Muscle layer of colon (tissue), 2 donors: ENCODE data around the gene HEXIM2.

Experiments
- H3K27ac ChIP-seq: one replicate; pipeline ENCODE4 v1.7.0; 2013; ENCODE audit warnings: low read depth, mild to moderate bottlenecking, low read length, moderate library complexity
- H3K27me3 ChIP-seq, 2 donors: one replicate each; pipeline ENCODE4 v1.7.0; 2013; ENCODE audit warnings: low read length in 2 of 2, mild to moderate bottlenecking in 2 of 2; ENCODE audit not compliant: insufficient read depth in 2 of 2, control insufficient read depth in 1 of 2
- H3K36me3 ChIP-seq: one replicate; pipeline ENCODE4 v1.7.0; 2013; ENCODE audit warnings: mild to moderate bottlenecking, low read length; ENCODE audit not compliant: insufficient read depth
- H3K4me1 ChIP-seq: one replicate; pipeline ENCODE4 v1.7.0; 2013; ENCODE audit warnings: mild to moderate bottlenecking, low read length; ENCODE audit not compliant: insufficient read depth
- H3K4me3 ChIP-seq, 2 donors: one replicate each; pipeline ENCODE4 v1.7.0; 2013; ENCODE audit warnings: low read length in 2 of 2, low read depth in 1 of 2, mild to moderate bottlenecking in 1 of 2, moderate library complexity in 1 of 2
- H3K9ac ChIP-seq: one replicate; pipeline ENCODE4 v1.7.0; 2013; ENCODE audit warnings: low read length
- H3K9me3 ChIP-seq: one replicate; pipeline ENCODE4 v1.7.0; 2013; ENCODE audit warnings: mild to moderate bottlenecking, low read length
- donor health status: abdominal sarcoma.
- donor health status: Adenocarcinoma of cecum.

HEXIM2 gene

GRCh38 chr17:45137561-45138305 lies 23.9 kb upstream of the HEXIM2 start:
- H3K4me3 ChIP-seq: no peak overlapping the region
- H3K9ac ChIP-seq: no peak overlapping the region

GRCh38 chr17:45138911-45139532 lies 22.7 kb upstream of the HEXIM2 start:
- Histone ChIP-seq H3K4me1 (peaks cover 25% of the 10 kb centered on the region), H3K9ac (no peak overlapping the region), H3K4me3 (no peak overlapping the region), H3K9me3 (no peaks in the 10 kb centered on the region), H3K36me3 (peaks cover 19% of the 10 kb centered on the region), H3K27ac (no peak overlapping the region), H3K27me3 (no peaks in the 10 kb centered on the region)

More at GRCh38 chr17:45137561-45138305, 23.9 kb upstream of the HEXIM2 start:
- Histone ChIP-seq H3K27me3 (no peaks in the 10 kb centered on the region), H3K9me3 (no peaks in the 10 kb centered on the region), H3K36me3 (peaks cover 19% of the 10 kb centered on the region), H3K4me1 (peaks cover 16% of the 10 kb centered on the region), H3K27ac (no peak overlapping the region)

- no peak overlapping the region for H3K27ac ChIP-seq
- H3K9me3 ChIP-seq: no peaks in the 10 kb centered on the region
- H3K4me1 ChIP-seq: peaks cover 25% of the 10 kb centered on the region
- H3K36me3 ChIP-seq: peaks cover 19% of the 10 kb centered on the region
- no peaks in the 10 kb centered on the region for H3K27me3 ChIP-seq
- no peak overlapping the region for H3K4me3 ChIP-seq
- no peak overlapping the region for H3K9ac ChIP-seq
Measured at GRCh38 chr17:45139533-45139920, 22.1 kb upstream of the HEXIM2 start.

GRCh38 chr17:45143094-45143670 lies 18.5 kb upstream of the HEXIM2 start:
- H3K9ac ChIP-seq: peak overlapping the region; percentile 71
- H3K4me1 ChIP-seq: peaks cover 23% of the 10 kb centered on the region
- peak overlapping the region; percentile 96 for H3K27ac ChIP-seq
- H3K9me3 ChIP-seq: no peaks in the 10 kb centered on the region
- H3K27me3 ChIP-seq: no peaks in the 10 kb centered on the region
- H3K4me3 ChIP-seq: peak overlapping the region in 1 of 2 donors; percentile 61
- H3K36me3 ChIP-seq: peaks cover 10% of the 10 kb centered on the region

GRCh38 chr17:45143767-45144198 lies 17.9 kb upstream of the HEXIM2 start:
- Histone ChIP-seq H3K4me1 (peaks cover 23% of the 10 kb centered on the region), H3K27ac (peak overlapping the region; percentile 96), H3K36me3 (peaks cover 6% of the 10 kb centered on the region), H3K9ac (peak overlapping the region; percentile 71), H3K4me3 (peak overlapping the region; percentile 59 to 61), H3K9me3 (no peaks in the 10 kb centered on the region), H3K27me3 (no peaks in the 10 kb centered on the region)

- Histone ChIP-seq H3K27me3 (no peaks in the 10 kb centered on the region), H3K36me3 (no peaks in the 10 kb centered on the region), H3K27ac (peak overlapping the region; percentile 96), H3K4me3 (peak overlapping the region; percentile 59 to 61), H3K4me1 (peaks cover 23% of the 10 kb centered on the region), H3K9me3 (no peaks in the 10 kb centered on the region), H3K9ac (peak overlapping the region; percentile 71)
Measured at GRCh38 chr17:45144199-45145034, 17.3 kb upstream of the HEXIM2 start.

GRCh38 chr17:45145035-45145389 lies 16.7 kb upstream of the HEXIM2 start:
- Histone ChIP-seq H3K9ac (peak overlapping the region; percentile 71), H3K27ac (peak overlapping the region; percentile 96), H3K9me3 (no peaks in the 10 kb centered on the region), H3K4me1 (peaks cover 23% of the 10 kb centered on the region), H3K4me3 (peak overlapping the region in 1 of 2 donors; percentile 61), H3K36me3 (no peaks in the 10 kb centered on the region), H3K27me3 (no peaks in the 10 kb centered on the region)

- H3K27me3 ChIP-seq: no peaks in the 10 kb centered on the region
- no peaks in the 10 kb centered on the region for H3K36me3 ChIP-seq
- H3K4me3 ChIP-seq: peak overlapping the region; percentile 10 to 76
- peak overlapping the region; percentile 98 for H3K27ac ChIP-seq
- no peak overlapping the region for H3K9ac ChIP-seq
- peaks cover 28% of the 10 kb centered on the region for H3K4me1 ChIP-seq
- H3K9me3 ChIP-seq: no peaks in the 10 kb centered on the region
Measured at GRCh38 chr17:45146166-45146565, 15.5 kb upstream of the HEXIM2 start.

GRCh38 chr17:45146592-45146889 lies 15.1 kb upstream of the HEXIM2 start:
- Histone ChIP-seq H3K9ac (peak overlapping the region; percentile 79), H3K27me3 (no peaks in the 10 kb centered on the region), H3K4me1 (peaks cover 32% of the 10 kb centered on the region), H3K4me3 (peak overlapping the region; percentile 10 to 76), H3K27ac (peak overlapping the region; percentile 98), H3K9me3 (no peaks in the 10 kb centered on the region), H3K36me3 (no peaks in the 10 kb centered on the region)

GRCh38 chr17:45146890-45147580 lies 14.6 kb upstream of the HEXIM2 start:
- H3K27ac ChIP-seq: peak overlapping the region; percentile 98
- no peaks in the 10 kb centered on the region for H3K27me3 ChIP-seq
- H3K9me3 ChIP-seq: no peaks in the 10 kb centered on the region
- H3K9ac ChIP-seq: peak overlapping the region; percentile 79
- no peaks in the 10 kb centered on the region for H3K36me3 ChIP-seq
- peaks cover 37% of the 10 kb centered on the region for H3K4me1 ChIP-seq
- H3K4me3 ChIP-seq: peak overlapping the region; percentile 48 to 76
